ENCODE measurements around the gene C2CD4C. TPM values are rescaled to one million over a fixed set of nuclear protein-coding genes. Genes with fewer than 3 reads are reported as not detected.

Gene C2CD4C
- polyA plus RNA-seq, 3 donors, result not detected

GRCh38 chr19:389935-390289 is 19.0 kb downstream of the C2CD4C start:
- intact Hi-C loops (cut with micrococcal nuclease), result no loop called here
- H3K36me3 Mint-ChIP-seq, result no peaks in the 10 kb centered on the region
- no peak for DNase-seq

GRCh38 chr19:389255-389934 is 19.6 kb downstream of the C2CD4C start:
- no peaks in the 10 kb centered on the region for H3K4me1 ChIP-seq (ENCODE audit: control insufficient read depth in 1 of 2, insufficient read depth in 2 of 2, low read length in 2 of 2)
- H3K4me3 Mint-ChIP-seq, result no peak overlapping the region
- H3K9me3 ChIP-seq (replicated peaks in 1 of 2; ENCODE audit: control insufficient read depth in 1 of 2, insufficient read depth in 1 of 2, low read length in 2 of 2), result peaks cover 6 to 13% of the 10 kb centered on the region in 2 donors
- H3K36me3 ChIP-seq (replicated peaks in 1 of 2; ENCODE audit: control insufficient read depth in 1 of 2, insufficient read depth in 2 of 2, low read length in 2 of 2), result no peaks in the 10 kb centered on the region
- no peak for DNase-seq
- peaks cover 24 to 40% (median 34%) of the 10 kb centered on the region in 3 donors for H3K27me3 Mint-ChIP-seq (ENCODE audit: low read depth in 3 of 3)
- peaks cover 10 to 22% (median 14%) of the 10 kb centered on the region in 7 donors for H3K9me3 Mint-ChIP-seq
- H3K27me3 ChIP-seq (ENCODE audit: control insufficient read depth in 2 of 2, insufficient read depth in 2 of 2, low read length in 2 of 2), result peaks cover 0 to 12% of the 10 kb centered on the region in 2 donors
- no peak overlapping the region for H3K27ac Mint-ChIP-seq
- H3K4me2 ChIP-seq (replicated peaks; ENCODE audit: extremely low read depth, low read length, poor library complexity, severe bottlenecking), result no peak overlapping the region
- H4K20me1 ChIP-seq (ENCODE audit: insufficient read depth, low read length), result no peaks in the 10 kb centered on the region
- H3K36me3 Mint-ChIP-seq, result peaks cover 0 to 3% of the 10 kb centered on the region in 2 donors
- no peak overlapping the region for H2AFZ ChIP-seq (ENCODE audit: insufficient read depth, low read depth, low read length, poor library complexity, severe bottlenecking)
- intact Hi-C loops (cut with micrococcal nuclease), result no loop called here
- no peak for TF ChIP-seq CTCF (IDR thresholded peaks at IDR 0.05)
- no peak overlapping the region for H3K9ac ChIP-seq (ENCODE audit: insufficient read depth, low read length, poor library complexity, severe bottlenecking)
- H3K79me2 ChIP-seq (ENCODE audit: insufficient read depth, low read length), result no peaks in the 10 kb centered on the region
- no peak overlapping the region for H3K27ac ChIP-seq (ENCODE audit: low read depth in 1 of 2, low read length in 2 of 2)
- WGBS (ENCODE audit: insufficient coverage), result 89% methylated on average over 15 of the region's 21 CpGs
- peaks cover 7% of the 10 kb centered on the region for H3K4me1 Mint-ChIP-seq
- no peak overlapping the region for H3K4me3 ChIP-seq (replicated peaks in 1 of 3; ENCODE audit: low read depth in 2 of 3, low read length in 3 of 3)

More at GRCh38 chr19:389935-390289, 19.0 kb downstream of the C2CD4C start:
- 93% methylated on average over 9 of the region's 12 CpGs for WGBS (ENCODE audit: insufficient coverage)
- H3K9ac ChIP-seq (ENCODE audit: insufficient read depth, low read length, poor library complexity, severe bottlenecking), result no peak overlapping the region
- no peak overlapping the region for H3K4me2 ChIP-seq (replicated peaks; ENCODE audit: extremely low read depth, low read length, poor library complexity, severe bottlenecking)
- no peaks in the 10 kb centered on the region for H3K36me3 ChIP-seq (replicated peaks in 1 of 2; ENCODE audit: control insufficient read depth in 1 of 2, insufficient read depth in 2 of 2, low read length in 2 of 2)
- no peaks in the 10 kb centered on the region for H3K79me2 ChIP-seq (ENCODE audit: insufficient read depth, low read length)
- H3K4me1 ChIP-seq (ENCODE audit: control insufficient read depth in 1 of 2, insufficient read depth in 2 of 2, low read length in 2 of 2), result no peaks in the 10 kb centered on the region
- H3K27me3 ChIP-seq (ENCODE audit: control insufficient read depth in 2 of 2, insufficient read depth in 2 of 2, low read length in 2 of 2), result peaks cover 0 to 9% of the 10 kb centered on the region in 2 donors
- Mint-ChIP-seq H3K27me3 (ENCODE audit: low read depth in 3 of 3) (peaks cover 21 to 35% (median 29%) of the 10 kb centered on the region in 3 donors), H3K27ac (no peak overlapping the region), H3K4me1 (peaks cover 4% of the 10 kb centered on the region), H3K9me3 (peaks cover 11 to 24% (median 16%) of the 10 kb centered on the region in 7 donors), H3K4me3 (no peak overlapping the region)
- no peak for TF ChIP-seq CTCF (IDR thresholded peaks at IDR 0.05)
- H3K27ac ChIP-seq (ENCODE audit: low read depth in 1 of 2, low read length in 2 of 2), result no peak overlapping the region
- no peaks in the 10 kb centered on the region for H4K20me1 ChIP-seq (ENCODE audit: insufficient read depth, low read length)
- peaks cover 11 to 13% of the 10 kb centered on the region in 2 donors for H3K9me3 ChIP-seq (replicated peaks in 1 of 2; ENCODE audit: control insufficient read depth in 1 of 2, insufficient read depth in 1 of 2, low read length in 2 of 2)
- H3K4me3 ChIP-seq (replicated peaks in 1 of 3; ENCODE audit: low read depth in 2 of 3, low read length in 3 of 3), result no peak overlapping the region
- no peak overlapping the region for H2AFZ ChIP-seq (ENCODE audit: insufficient read depth, low read depth, low read length, poor library complexity, severe bottlenecking)

Measured in CD14-positive monocyte (primary cell).